GM18951 (cell line): ENCODE data around the gene RNASE8.

Source experiments
- POLR2A ChIP-seq: IDR thresholded peaks from 4 replicates; pipeline ENCODE4 v1.6.1; 2011; ENCODE audit warnings: mild to moderate bottlenecking; ENCODE audit not compliant: insufficient read length, insufficient read depth; ENCODE audit errors: extremely low read depth
- in situ Hi-C: fragments of 300-500 bp; cut with MboI; formaldehyde crosslinking; loops from one replicate; pipeline ENCODE4 v1.12.0; 2022; ENCODE audit warnings: low sequenced_read_pairs, mixed read lengths, inconsistent platforms; ENCODE audit not compliant: unreplicated experiment

Gene RNASE8

GRCh38 chr14:21078726-21079125 is 21.1 kb downstream of the RNASE8 start:
- in situ Hi-C loops, result no loop called here
- TF ChIP-seq POLR2A, result no peak

- no peak for TF ChIP-seq POLR2A
- in situ Hi-C loops, result no loop called here
Observed at GRCh38 chr14:21081521-21082142, 24.0 kb downstream of the RNASE8 start.

GRCh38 chr14:21083565-21084325 is 26.1 kb downstream of the RNASE8 start:
- no peak for TF ChIP-seq POLR2A
- in situ Hi-C loops, result no loop called here

- in situ Hi-C loops, result no loop called here
- no peak for TF ChIP-seq POLR2A
Observed at GRCh38 chr14:21084396-21084795, 26.8 kb downstream of the RNASE8 start.

- TF ChIP-seq POLR2A, result no peak
- in situ Hi-C loops, result no loop called here
Observed at GRCh38 chr14:21084998-21085853, 27.6 kb downstream of the RNASE8 start.

GRCh38 chr14:21086908-21087293 is 29.3 kb downstream of the RNASE8 start:
- in situ Hi-C loops, result no loop called here
- TF ChIP-seq POLR2A, result no peak

- in situ Hi-C loops, result no loop called here
Observed at GRCh38 chr14:21087294-21088091, 29.9 kb downstream of the RNASE8 start.

GRCh38 chr14:21088687-21089086 is 31.1 kb downstream of the RNASE8 start:
- TF ChIP-seq POLR2A, result no peak
- in situ Hi-C loops, result no loop called here

More at GRCh38 chr14:21087294-21088091, 29.9 kb downstream of the RNASE8 start:
- TF ChIP-seq POLR2A, result no peak

- TF ChIP-seq POLR2A, result no peak
- in situ Hi-C loops, result no loop called here
Observed at GRCh38 chr14:21089271-21089670, 31.6 kb downstream of the RNASE8 start.

- TF ChIP-seq POLR2A, result no peak
- in situ Hi-C loops, result no loop called here
Observed at GRCh38 chr14:21089877-21090193, 32.2 kb downstream of the RNASE8 start.

- in situ Hi-C loops, result no loop called here
Observed at GRCh38 chr14:21090194-21090939, 32.7 kb downstream of the RNASE8 start.

GRCh38 chr14:21090940-21091663 is 33.5 kb downstream of the RNASE8 start:
- TF ChIP-seq POLR2A, result no peak
- in situ Hi-C loops, result no loop called here

More at GRCh38 chr14:21090194-21090939, 32.7 kb downstream of the RNASE8 start:
- no peak for TF ChIP-seq POLR2A
